Central memory CD8-positive, alpha-beta T cell (primary cell): ENCODE measurements around the gene IGHMBP2.
A peak's percentile ranks its signal among the peaks of the same experiment; 100 is the strongest.

Experiments used
- ATAC-seq: fragments of 150-1000 bp; cut with Tn5 transposase; replicated peaks from 2 replicates; pipeline ENCODE4 v1.10.0; 2022; ENCODE audit warnings: mild to moderate bottlenecking, moderate FRiP score, moderate number of reproducible peaks; ENCODE audit not compliant: poor library complexity, severe bottlenecking; ENCODE audit errors: extremely low read depth
- DNase-seq, 2 donors: peaks; one replicate each; pipeline ENCODE4 v3.0.0; 2021; ENCODE audit warnings: low spot score in 2 of 2
- H3K27ac Mint-ChIP-seq: one replicate; pipeline ENCODE4 v1.8.0; 2022; ENCODE audit warnings: low read depth, mild to moderate bottlenecking, moderate library complexity, mixed read lengths
- H3K27me3 Mint-ChIP-seq: one replicate; pipeline ENCODE4 v1.8.0; 2022; ENCODE audit warnings: mixed read lengths
- H3K36me3 Mint-ChIP-seq: one replicate; pipeline ENCODE4 v1.8.0; 2022; ENCODE audit warnings: mild to moderate bottlenecking, moderate library complexity, mixed read lengths; ENCODE audit not compliant: insufficient read depth
- H3K4me1 Mint-ChIP-seq: one replicate; pipeline ENCODE4 v1.8.0; 2022; ENCODE audit warnings: mixed read lengths
- H3K4me3 Mint-ChIP-seq: one replicate; pipeline ENCODE4 v1.8.0; 2022; ENCODE audit warnings: mild to moderate bottlenecking, moderate library complexity, mixed read lengths
- H3K9me3 Mint-ChIP-seq: one replicate; pipeline ENCODE4 v1.8.0; 2022; ENCODE audit warnings: mixed read lengths

Gene IGHMBP2

DNA sequence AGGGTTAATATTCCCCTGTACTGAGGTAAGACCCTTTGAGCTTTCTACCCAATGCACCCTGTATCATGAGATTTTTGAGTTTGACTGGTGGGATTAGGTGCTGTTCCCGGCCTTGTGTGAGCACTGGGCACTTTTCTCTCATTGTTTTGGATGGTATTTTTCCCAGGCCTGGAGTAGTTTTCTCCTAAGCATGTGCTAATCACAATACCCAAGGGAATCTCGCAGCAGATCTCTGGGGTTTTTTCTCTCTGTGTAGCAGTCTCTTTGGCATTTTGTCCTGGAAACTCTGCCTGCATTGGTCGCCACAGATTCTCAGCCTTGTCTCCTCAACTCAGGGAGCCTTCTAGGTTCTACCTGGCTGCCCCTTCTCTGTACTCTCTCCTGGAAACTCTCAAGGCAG lies 19.9 kb downstream of the IGHMBP2 start:
- H3K4me1 Mint-ChIP-seq, result no peaks in the 10 kb centered on the region
- no peak for DNase-seq
- H3K4me3 Mint-ChIP-seq, result no peak overlapping the region
- no peak for ATAC-seq
- peaks cover 54% of the 10 kb centered on the region for H3K36me3 Mint-ChIP-seq
- peaks cover 7% of the 10 kb centered on the region for H3K9me3 Mint-ChIP-seq
- H3K27ac Mint-ChIP-seq, result no peak overlapping the region
- H3K27me3 Mint-ChIP-seq, result no peaks in the 10 kb centered on the region

DNA sequence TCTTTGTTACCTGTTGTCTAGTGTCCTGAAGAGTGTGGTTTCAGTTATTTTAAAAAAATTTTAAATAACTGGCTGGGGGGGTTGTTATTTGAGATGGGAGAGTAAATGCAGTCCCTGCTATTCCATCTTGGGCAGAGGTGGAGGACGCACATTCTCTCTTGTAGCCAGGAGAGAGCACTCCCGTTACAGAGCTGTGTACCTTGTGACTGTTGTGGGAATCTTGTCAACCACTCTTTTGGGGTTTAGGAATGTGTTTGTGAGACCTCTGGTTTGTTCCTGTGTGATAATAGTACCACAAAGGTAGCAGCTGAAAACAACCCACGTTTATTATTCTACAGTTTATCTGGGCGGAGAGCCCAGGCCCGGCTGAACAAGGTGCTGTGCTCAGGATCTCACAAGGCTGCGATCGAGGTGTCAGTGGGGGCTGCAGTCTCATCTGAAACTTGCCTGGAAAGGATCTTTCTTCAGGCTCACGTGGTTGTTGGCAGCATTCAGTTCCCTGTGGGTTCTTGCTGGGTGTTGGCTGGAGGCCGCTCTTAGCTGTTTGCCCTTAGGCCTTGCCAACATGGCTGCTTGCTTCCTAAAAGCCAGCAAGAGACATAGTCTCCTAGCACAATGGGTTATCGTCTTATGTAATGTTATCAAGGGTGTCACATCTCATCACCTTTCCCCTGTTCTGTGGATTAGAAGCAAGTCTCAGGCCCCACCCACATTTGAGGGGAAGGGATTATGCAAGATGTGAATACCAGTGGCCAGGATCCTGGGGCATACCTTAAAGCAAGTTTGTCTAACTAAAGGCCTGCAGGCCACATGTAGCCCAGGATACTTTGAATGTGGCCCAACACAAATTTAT lies 20.6 kb downstream of the IGHMBP2 start:
- DNase-seq, result no peak
- no peaks in the 10 kb centered on the region for H3K4me1 Mint-ChIP-seq
- no peak for ATAC-seq
- H3K27ac Mint-ChIP-seq, result no peak overlapping the region
- H3K9me3 Mint-ChIP-seq, result peaks cover 7% of the 10 kb centered on the region
- H3K36me3 Mint-ChIP-seq, result peaks cover 47% of the 10 kb centered on the region
- H3K4me3 Mint-ChIP-seq, result no peak overlapping the region
- H3K27me3 Mint-ChIP-seq, result no peaks in the 10 kb centered on the region

DNA sequence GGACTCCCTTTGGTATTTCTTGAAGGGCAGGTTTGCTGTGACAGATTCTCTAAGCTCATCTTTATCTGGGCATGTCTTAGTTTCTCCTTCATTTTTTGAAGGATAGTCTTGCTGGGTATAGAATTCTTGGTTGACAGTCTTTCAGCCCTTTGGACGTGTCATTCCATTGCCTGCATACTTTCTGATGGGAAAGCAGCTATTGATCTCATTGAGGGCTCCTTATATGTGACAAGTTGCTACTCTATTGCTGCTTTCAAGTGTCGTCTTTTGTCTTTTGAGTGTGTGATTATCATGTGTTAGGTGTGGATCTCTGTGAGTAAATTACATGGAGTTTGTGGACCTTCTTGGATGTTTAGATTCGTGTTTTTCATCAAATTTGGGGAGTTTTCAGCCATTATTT lies 21.9 kb downstream of the IGHMBP2 start:
- H3K9me3 Mint-ChIP-seq, result peaks cover 7% of the 10 kb centered on the region
- ATAC-seq (no peak), DNase-seq (no peak)
- H3K27ac Mint-ChIP-seq, result no peak overlapping the region
- H3K36me3 Mint-ChIP-seq, result peaks cover 40% of the 10 kb centered on the region
- no peaks in the 10 kb centered on the region for H3K4me1 Mint-ChIP-seq
- H3K4me3 Mint-ChIP-seq, result no peak overlapping the region
- no peaks in the 10 kb centered on the region for H3K27me3 Mint-ChIP-seq

DNA sequence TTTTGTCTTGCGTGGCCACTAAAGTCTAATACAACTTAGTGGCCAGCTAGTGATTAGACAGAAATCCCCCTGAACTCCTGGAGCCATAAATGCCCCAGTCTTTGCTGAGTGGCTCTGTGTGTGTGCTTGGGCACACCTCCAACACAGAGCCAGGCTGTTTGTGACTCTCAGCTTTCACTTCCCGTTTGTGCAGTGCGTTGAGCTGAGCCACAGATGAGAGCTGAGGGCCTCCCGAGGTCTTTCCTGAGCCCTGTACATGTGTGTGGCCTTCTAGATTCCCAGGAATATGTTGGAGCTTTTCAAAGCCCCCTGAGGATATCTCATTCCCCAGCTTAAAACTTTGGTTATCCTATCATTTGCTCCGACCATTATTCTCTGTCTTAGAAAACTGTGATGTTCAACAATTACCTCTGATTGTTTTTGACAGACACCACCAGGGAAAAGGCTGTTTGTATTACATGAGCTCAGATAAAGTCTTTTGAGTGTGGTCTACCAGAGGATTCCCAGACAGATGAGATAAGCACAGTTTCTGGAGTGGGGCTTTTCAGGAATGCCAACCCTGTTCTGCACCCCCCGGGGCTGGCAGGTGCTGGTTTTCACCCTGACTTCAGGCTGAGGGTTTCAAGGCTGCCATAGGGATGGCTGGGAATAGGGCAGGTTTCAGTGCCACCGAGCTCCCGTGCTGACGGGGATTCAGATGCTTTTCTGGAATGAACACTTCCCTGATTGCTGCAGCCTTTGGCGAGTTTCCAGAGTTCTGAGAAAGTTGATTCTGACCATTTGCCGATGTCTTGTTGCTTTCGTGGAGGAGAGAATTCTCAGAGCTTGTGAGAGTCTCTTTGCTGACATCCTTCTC lies 23.8 kb downstream of the IGHMBP2 start:
- Mint-ChIP-seq H3K4me3 (no peak overlapping the region), H3K9me3 (peaks cover 7% of the 10 kb centered on the region), H3K4me1 (no peaks in the 10 kb centered on the region), H3K27me3 (no peaks in the 10 kb centered on the region), H3K27ac (no peak overlapping the region), H3K36me3 (peaks cover 30% of the 10 kb centered on the region)
- no peak for DNase-seq
- ATAC-seq, result no peak

DNA sequence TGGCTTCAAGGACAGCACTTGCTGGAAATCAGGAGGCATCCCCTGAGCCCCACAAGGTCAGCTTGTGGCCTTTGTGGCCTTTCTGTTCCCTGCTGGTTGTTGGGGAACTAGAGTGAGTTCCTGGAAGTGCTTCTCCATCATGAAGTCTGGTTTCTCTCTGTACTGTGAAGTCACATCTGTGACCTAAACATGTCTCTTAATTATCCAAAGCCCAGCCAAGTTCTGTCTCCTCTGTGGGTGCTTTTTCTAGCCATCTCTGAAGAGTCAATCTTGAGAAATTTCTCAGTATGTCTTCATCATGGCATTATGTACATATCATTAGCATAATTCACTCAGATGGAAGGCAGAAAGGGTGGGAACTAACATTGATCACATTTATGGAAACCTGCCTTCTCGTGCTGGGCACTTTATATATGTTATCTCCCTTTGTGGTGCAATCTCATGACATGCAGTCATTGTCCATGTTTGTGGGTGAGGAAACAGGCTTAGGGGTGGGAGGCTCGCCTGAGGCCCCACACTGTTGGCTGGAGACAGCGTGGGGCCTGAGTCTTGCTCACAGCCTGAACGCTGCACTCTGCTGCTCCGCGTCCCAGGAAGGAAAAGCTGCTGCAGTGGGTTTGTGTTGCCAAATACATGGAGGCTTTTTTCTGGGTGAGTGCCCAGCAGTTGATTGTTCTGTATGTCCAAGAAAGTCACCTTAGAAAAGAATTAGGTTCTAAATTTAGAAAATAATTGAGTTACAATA lies 24.6 kb downstream of the IGHMBP2 start:
- Mint-ChIP-seq H3K4me1 (no peaks in the 10 kb centered on the region), H3K27me3 (no peaks in the 10 kb centered on the region), H3K27ac (no peak overlapping the region), H3K9me3 (peaks cover 7% of the 10 kb centered on the region), H3K36me3 (peaks cover 30% of the 10 kb centered on the region), H3K4me3 (no peak overlapping the region)
- DNase-seq (no peak), ATAC-seq (no peak)

DNA sequence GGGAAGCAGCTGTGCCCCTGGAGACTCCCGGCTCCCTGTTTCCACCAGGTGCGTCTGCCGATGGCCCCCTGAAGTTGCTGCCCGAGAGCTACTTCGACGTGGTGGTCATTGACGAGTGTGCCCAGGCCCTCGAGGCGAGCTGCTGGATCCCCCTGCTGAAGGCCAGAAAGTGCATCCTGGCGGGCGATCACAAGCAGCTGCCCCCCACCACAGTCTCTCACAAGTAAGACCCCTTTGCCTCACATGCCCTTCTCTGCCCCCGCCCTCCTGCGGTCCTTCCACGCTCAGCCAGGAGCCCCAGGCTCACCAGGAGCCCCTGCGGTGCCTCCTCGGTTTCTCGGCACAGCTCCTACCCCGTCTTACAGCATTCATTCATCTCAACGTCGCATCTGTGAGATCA lies 25.4 kb downstream of the IGHMBP2 start:
- no peak overlapping the region for H3K4me3 Mint-ChIP-seq
- no peaks in the 10 kb centered on the region for H3K4me1 Mint-ChIP-seq
- H3K9me3 Mint-ChIP-seq, result peaks cover 7% of the 10 kb centered on the region
- ATAC-seq (no peak), DNase-seq (no peak)
- no peaks in the 10 kb centered on the region for H3K27me3 Mint-ChIP-seq
- H3K27ac Mint-ChIP-seq, result no peak overlapping the region
- H3K36me3 Mint-ChIP-seq, result peaks cover 27% of the 10 kb centered on the region

DNA sequence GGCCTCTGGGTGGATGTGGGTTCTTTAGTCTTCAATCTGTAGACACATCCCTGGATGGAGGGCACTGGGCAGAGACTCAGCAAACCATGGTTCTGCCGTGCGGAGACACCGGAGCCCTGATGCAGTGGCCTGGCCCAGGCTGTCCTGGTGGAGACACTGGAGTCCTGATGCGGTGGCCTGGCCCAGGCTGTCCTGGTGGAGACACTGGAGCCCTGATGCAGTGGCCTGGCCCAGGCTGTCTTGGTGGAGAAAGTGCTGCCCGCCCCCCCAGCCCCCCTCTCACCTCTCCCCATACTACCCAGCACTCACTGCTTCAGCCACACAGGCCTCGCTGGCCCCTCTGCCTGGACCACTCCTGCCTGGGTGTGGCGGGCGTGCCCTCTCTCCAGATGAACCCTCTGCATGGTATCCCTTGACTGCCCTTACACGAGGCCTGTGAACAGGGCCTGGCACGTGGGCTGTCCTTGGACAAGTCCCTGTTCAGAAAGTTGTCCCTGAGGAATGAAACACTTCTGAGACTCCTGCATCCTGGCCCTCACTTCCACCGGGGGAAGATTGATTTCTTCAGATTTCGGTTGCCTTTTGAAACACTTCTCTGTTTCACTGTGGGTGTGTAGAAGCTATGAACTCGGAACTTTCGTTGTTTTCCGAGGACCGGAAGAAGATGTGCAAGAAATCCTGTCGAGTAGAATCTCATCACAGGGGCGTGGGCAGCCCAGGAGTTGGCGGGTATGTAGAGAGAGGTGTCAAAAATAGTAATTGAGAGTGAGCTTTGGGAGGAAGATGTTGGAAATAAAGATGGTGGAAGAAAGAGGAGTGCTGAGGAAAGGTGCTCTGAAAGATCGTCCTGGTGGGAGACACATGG lies 26.2 kb downstream of the IGHMBP2 start:
- H3K9me3 Mint-ChIP-seq, result peaks cover 7% of the 10 kb centered on the region
- no peak overlapping the region for H3K27ac Mint-ChIP-seq
- no peak overlapping the region for H3K4me3 Mint-ChIP-seq
- DNase-seq (no peak), ATAC-seq (no peak)
- H3K36me3 Mint-ChIP-seq, result peaks cover 24% of the 10 kb centered on the region
- H3K4me1 Mint-ChIP-seq, result no peaks in the 10 kb centered on the region
- H3K27me3 Mint-ChIP-seq, result no peaks in the 10 kb centered on the region

DNA sequence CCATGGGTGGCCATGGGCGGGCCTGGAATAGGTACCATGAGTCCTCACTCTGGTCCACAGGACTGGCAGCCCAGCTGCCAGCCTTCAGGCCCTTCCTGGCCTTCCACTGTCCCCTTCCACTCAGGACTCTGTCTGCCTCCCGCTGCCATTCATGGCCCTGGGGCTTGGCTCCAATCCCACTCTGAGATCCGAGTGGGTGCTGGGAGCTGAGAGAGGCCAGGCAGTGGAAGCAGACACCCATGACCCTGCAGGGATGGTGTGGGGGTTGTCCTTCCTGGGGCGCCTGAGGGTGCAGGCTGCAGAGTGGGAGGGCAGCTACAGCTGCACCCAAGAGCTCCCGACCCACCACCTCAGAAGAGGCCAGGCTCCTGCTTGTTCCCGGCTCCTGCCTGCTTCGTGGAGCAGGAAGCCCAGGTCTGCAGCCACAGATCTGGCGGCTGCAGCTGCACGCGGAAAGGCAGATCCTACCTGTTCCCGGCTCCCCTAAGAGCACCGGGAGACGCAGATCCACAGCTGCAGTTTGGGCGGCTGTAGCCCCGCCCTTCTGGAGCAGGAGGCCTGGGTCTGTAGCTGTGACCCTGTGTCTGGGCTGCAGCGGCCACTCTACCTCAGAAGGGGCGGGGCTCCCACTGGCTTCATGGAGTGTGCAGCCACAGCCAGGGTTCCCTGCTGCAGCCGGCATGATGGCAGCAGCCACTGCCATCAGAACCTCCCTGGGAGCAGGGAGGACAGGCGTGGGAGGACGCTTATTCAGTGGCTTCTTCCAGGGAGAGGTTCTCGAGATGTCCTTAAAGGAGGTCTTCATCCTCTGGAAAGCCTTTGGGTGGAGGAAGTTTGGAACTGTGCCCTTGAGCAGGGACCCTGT lies 27.5 kb downstream of the IGHMBP2 start:
- peak overlapping the region; percentile 6 for H3K27ac Mint-ChIP-seq
- no peak for ATAC-seq
- H3K36me3 Mint-ChIP-seq, result peaks cover 16% of the 10 kb centered on the region
- no peaks in the 10 kb centered on the region for H3K27me3 Mint-ChIP-seq
- DNase-seq, result no peak
- H3K4me1 Mint-ChIP-seq, result no peaks in the 10 kb centered on the region
- no peaks in the 10 kb centered on the region for H3K9me3 Mint-ChIP-seq
- no peak overlapping the region for H3K4me3 Mint-ChIP-seq

DNA sequence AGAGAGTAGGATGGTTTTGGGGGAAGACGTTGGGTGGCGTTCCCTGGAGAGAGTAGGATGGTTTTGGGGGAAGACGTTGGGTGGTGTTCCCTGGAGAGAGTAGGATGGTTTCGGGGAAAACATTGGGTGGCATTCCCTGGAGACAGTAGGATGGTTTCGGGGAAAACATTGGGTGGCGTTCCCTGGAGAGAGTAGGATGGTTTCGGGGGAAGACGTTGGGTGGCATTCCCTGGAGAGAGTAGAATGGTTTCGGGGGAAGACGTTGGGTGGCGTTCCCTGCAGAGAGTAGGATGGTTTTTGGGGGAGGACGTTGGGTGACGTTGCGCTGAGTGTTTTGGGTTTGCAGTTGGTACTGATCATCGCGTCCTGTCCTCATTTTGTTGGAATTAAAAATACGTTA lies 28.2 kb downstream of the IGHMBP2 start:
- Mint-ChIP-seq H3K36me3 (peaks cover 13% of the 10 kb centered on the region), H3K9me3 (no peaks in the 10 kb centered on the region), H3K27me3 (no peaks in the 10 kb centered on the region), H3K27ac (peak overlapping the region; percentile 6), H3K4me1 (no peaks in the 10 kb centered on the region), H3K4me3 (no peak overlapping the region)
- ATAC-seq (no peak), DNase-seq (no peak)

DNA sequence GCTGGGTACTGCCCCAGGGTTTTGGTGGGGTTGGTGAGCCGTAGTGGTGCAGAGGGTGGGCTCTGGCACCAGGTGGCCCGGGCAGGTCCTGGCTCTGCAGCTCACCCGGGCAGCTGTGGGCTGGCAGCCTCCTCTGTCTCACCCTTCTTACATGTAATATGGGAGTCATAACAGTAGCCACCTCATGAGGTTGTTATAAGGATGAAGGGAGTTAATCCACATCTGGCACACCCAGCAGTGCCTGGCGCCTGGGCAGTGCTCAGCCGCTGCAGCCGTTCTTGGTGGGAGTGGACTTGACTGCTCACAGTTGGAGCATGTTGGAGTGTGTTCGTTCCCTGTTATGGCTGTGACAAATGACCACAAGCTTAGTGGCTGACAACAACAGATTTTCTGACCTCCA lies 28.7 kb downstream of the IGHMBP2 start:
- DNase-seq (no peak), ATAC-seq (no peak)
- no peaks in the 10 kb centered on the region for H3K27me3 Mint-ChIP-seq
- H3K9me3 Mint-ChIP-seq, result no peaks in the 10 kb centered on the region
- peaks cover 12% of the 10 kb centered on the region for H3K36me3 Mint-ChIP-seq
- H3K4me1 Mint-ChIP-seq, result no peaks in the 10 kb centered on the region
- peak overlapping the region; percentile 6 for H3K27ac Mint-ChIP-seq
- H3K4me3 Mint-ChIP-seq, result no peak overlapping the region

DNA sequence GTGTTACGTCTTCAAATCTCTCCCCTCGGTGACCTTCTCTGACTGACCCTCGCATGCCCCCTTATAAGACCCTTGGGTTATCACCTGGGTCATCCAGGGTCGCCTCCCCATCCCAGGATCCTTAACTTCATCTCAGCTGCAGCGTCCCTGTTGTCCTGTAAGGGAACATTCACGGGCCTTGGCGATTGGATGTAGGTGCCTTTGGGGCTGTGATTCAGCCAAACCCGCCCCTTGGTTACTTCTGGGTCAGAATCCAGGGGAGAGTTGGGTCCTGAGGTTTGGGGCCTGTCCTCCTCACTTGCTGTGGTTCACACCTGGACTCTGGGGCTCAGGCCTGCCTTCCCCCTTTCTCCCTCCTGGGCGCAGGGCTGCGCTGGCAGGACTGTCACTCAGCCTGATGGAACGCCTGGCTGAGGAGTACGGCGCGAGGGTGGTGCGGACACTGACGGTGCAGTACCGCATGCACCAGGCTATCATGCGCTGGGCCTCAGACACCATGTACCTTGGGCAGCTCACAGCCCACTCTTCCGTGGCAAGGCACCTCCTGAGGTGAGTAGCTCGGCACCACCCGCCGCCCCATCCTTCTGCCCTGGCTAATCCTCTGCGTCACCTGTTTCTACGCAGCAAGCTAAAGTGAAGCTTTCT lies 29.4 kb downstream of the IGHMBP2 start:
- DNase-seq, result no peak
- Mint-ChIP-seq H3K27ac (no peak overlapping the region), H3K4me3 (no peak overlapping the region), H3K36me3 (peaks cover 10% of the 10 kb centered on the region), H3K9me3 (no peaks in the 10 kb centered on the region), H3K4me1 (no peaks in the 10 kb centered on the region), H3K27me3 (no peaks in the 10 kb centered on the region)
- no peak for ATAC-seq
